Measurements from ENCODE around the gene BCR.

The BCR gene

DNA sequence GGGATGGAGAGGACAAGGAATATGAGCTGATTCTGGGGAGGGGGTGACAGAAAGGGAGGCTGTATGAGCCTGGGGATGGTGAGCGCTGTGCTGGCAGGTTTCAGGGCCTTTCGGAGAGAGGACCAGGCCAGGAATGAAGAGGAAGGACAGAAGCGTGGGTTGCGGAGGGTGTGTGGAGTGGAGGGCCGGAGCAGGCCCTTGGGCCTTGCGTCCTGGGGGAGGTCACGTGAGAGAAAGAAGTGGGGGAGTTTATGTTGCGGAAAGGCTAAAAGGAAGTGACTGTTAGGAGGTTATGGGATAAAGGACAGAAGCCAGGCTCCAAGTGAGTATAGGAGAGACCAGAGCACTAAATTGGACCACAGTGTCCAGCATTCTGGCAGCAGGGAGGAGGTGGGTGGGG, 17.5 kb downstream of the BCR start:
- TF ChIP-seq CTCF (IDR thresholded peaks at IDR 0.05; ENCODE audit: insufficient read depth, low read length, poor library complexity, severe bottlenecking): no peak
- no peak for TF ChIP-seq EZH2phosphoT487 (conservative IDR thresholded peaks at IDR 0.05; ENCODE audit: low read length)
- Histone ChIP-seq H3K9me2 (replicated peaks; ENCODE audit: insufficient read depth, low read length) (no peaks in the 10 kb centered on the region), H3K9ac (ENCODE audit: low read length) (no peak overlapping the region), H4K20me1 (ENCODE audit: low read depth, low read length) (no peaks in the 10 kb centered on the region), H3K79me2 (ENCODE audit: insufficient read depth, low read length) (no peaks in the 10 kb centered on the region), H3K27ac (ENCODE audit: low read depth, low read length) (no peak overlapping the region), H3K9me3 (ENCODE audit: insufficient read depth, low read length) (no peaks in the 10 kb centered on the region), H3K36me3 (ENCODE audit: low read length) (no peaks in the 10 kb centered on the region), H3K4me3 (ENCODE audit: insufficient read depth, low read length, poor library complexity, severe bottlenecking) (no peak overlapping the region), H3F3A (ENCODE audit: insufficient read depth) (no peaks in the 10 kb centered on the region), H2AFZ (ENCODE audit: low read depth, low read length, severe bottlenecking) (no peak overlapping the region), H3K4me2 (ENCODE audit: low read depth, low read length, poor library complexity, severe bottlenecking) (no peak overlapping the region), H3K27me3 (ENCODE audit: low read length) (no peaks in the 10 kb centered on the region)

DNA sequence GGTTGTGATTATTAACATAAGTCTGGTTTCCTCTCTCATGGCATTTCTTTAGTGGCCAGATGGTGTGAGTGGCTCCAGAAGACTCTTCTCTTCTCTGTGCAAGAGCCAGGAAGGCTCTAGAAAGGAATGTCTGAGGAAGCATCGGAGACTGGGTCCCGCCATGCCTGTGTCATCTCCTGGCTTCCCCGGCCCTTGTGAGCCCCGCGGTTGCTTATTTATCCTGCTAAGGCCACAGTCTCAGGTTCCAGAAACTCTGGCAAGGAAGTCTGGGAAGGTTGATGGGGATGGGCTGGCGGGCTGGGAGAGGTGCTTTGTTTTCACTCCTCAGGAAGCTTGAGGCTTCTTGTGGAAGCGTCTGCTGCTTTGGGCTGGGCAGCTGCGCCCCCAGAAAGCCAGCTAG, 18.9 kb downstream of the BCR start:
- H2AFZ ChIP-seq (ENCODE audit: low read depth, low read length, severe bottlenecking): no peak overlapping the region
- H3K9me2 ChIP-seq (replicated peaks; ENCODE audit: insufficient read depth, low read length): no peaks in the 10 kb centered on the region
- H3K4me2 ChIP-seq (ENCODE audit: low read depth, low read length, poor library complexity, severe bottlenecking): no peak overlapping the region
- no peaks in the 10 kb centered on the region for H3F3A ChIP-seq (ENCODE audit: insufficient read depth)
- H4K20me1 ChIP-seq (ENCODE audit: low read depth, low read length): no peaks in the 10 kb centered on the region
- no peak overlapping the region for H3K4me3 ChIP-seq (ENCODE audit: insufficient read depth, low read length, poor library complexity, severe bottlenecking)
- no peaks in the 10 kb centered on the region for H3K79me2 ChIP-seq (ENCODE audit: insufficient read depth, low read length)
- TF ChIP-seq EZH2phosphoT487 (conservative IDR thresholded peaks at IDR 0.05; ENCODE audit: low read length): no peak
- TF ChIP-seq CTCF (IDR thresholded peaks at IDR 0.05; ENCODE audit: insufficient read depth, low read length, poor library complexity, severe bottlenecking): no peak
- no peak overlapping the region for H3K27ac ChIP-seq (ENCODE audit: low read depth, low read length)
- no peaks in the 10 kb centered on the region for H3K36me3 ChIP-seq (ENCODE audit: low read length)
- H3K9ac ChIP-seq (ENCODE audit: low read length): no peak overlapping the region
- no peaks in the 10 kb centered on the region for H3K27me3 ChIP-seq (ENCODE audit: low read length)
- H3K9me3 ChIP-seq (ENCODE audit: insufficient read depth, low read length): no peaks in the 10 kb centered on the region

- no peak overlapping the region for H3K4me2 ChIP-seq (ENCODE audit: low read depth, low read length, poor library complexity, severe bottlenecking)
- no peak for TF ChIP-seq EZH2phosphoT487 (conservative IDR thresholded peaks at IDR 0.05; ENCODE audit: low read length)
- no peaks in the 10 kb centered on the region for H3K36me3 ChIP-seq (ENCODE audit: low read length)
- no peaks in the 10 kb centered on the region for H3K9me3 ChIP-seq (ENCODE audit: insufficient read depth, low read length)
- H3K79me2 ChIP-seq (ENCODE audit: insufficient read depth, low read length): no peaks in the 10 kb centered on the region
- H3K4me3 ChIP-seq (ENCODE audit: insufficient read depth, low read length, poor library complexity, severe bottlenecking): no peak overlapping the region
- H3K9ac ChIP-seq (ENCODE audit: low read length): no peak overlapping the region
- no peaks in the 10 kb centered on the region for H4K20me1 ChIP-seq (ENCODE audit: low read depth, low read length)
- H3K27ac ChIP-seq (ENCODE audit: low read depth, low read length): no peak overlapping the region
- no peak overlapping the region for H2AFZ ChIP-seq (ENCODE audit: low read depth, low read length, severe bottlenecking)
- H3K9me2 ChIP-seq (replicated peaks; ENCODE audit: insufficient read depth, low read length): no peaks in the 10 kb centered on the region
- H3K27me3 ChIP-seq (ENCODE audit: low read length): no peaks in the 10 kb centered on the region
- H3F3A ChIP-seq (ENCODE audit: insufficient read depth): no peaks in the 10 kb centered on the region
These were observed 20.6 kb downstream of the BCR start for GRCh38 chr22:23200898-23201297.

GRCh38 chr22:23202812-23203451, 22.6 kb downstream of the BCR start:
- H3K27ac ChIP-seq (ENCODE audit: low read depth, low read length): no peak overlapping the region
- TF ChIP-seq CTCF (IDR thresholded peaks at IDR 0.05; ENCODE audit: insufficient read depth, low read length, poor library complexity, severe bottlenecking) (no peak), EZH2phosphoT487 (conservative IDR thresholded peaks at IDR 0.05; ENCODE audit: low read length) (no peak)

More at GRCh38 chr22:23202812-23203451, 22.6 kb downstream of the BCR start:
- Histone ChIP-seq H3K36me3 (ENCODE audit: low read length) (no peaks in the 10 kb centered on the region), H3K4me3 (ENCODE audit: insufficient read depth, low read length, poor library complexity, severe bottlenecking) (no peak overlapping the region), H3K9me2 (replicated peaks; ENCODE audit: insufficient read depth, low read length) (no peaks in the 10 kb centered on the region), H2AFZ (ENCODE audit: low read depth, low read length, severe bottlenecking) (no peak overlapping the region), H4K20me1 (ENCODE audit: low read depth, low read length) (no peaks in the 10 kb centered on the region), H3K9me3 (ENCODE audit: insufficient read depth, low read length) (no peaks in the 10 kb centered on the region), H3K9ac (ENCODE audit: low read length) (no peak overlapping the region), H3K27me3 (ENCODE audit: low read length) (no peaks in the 10 kb centered on the region), H3F3A (ENCODE audit: insufficient read depth) (no peaks in the 10 kb centered on the region), H3K4me2 (ENCODE audit: low read depth, low read length, poor library complexity, severe bottlenecking) (no peak overlapping the region), H3K79me2 (ENCODE audit: insufficient read depth, low read length) (no peaks in the 10 kb centered on the region)
